Ishikawa (cell line): ENCODE measurements around the gene PGAP3.

ENCODE experiments used
- CEBPB ChIP-seq: IDR thresholded peaks from 2 replicates; pipeline ENCODE4 v1.6.1; 2012
- CREB1 ChIP-seq: IDR thresholded peaks from 2 replicates; pipeline ENCODE4 v1.6.1; 2012; ENCODE audit warnings: low read depth
- EGR1 ChIP-seq: IDR thresholded peaks from 2 replicates; pipeline ENCODE4 v1.6.1; 2012
- EP300 ChIP-seq: IDR thresholded peaks from 2 replicates; pipeline ENCODE4 v1.6.1; 2012; ENCODE audit warnings: borderline replicate concordance
- FOXM1 ChIP-seq: IDR thresholded peaks from 2 replicates; pipeline ENCODE4 v1.6.1; 2012; ENCODE audit warnings: low read depth, borderline replicate concordance
- MAX ChIP-seq: IDR thresholded peaks from 2 replicates; pipeline ENCODE4 v1.6.1; 2012
- NFIC ChIP-seq: IDR thresholded peaks from 2 replicates; pipeline ENCODE4 v1.6.1; 2012
- RAD21 ChIP-seq: IDR thresholded peaks from 2 replicates; pipeline ENCODE4 v1.6.1; 2012; ENCODE audit warnings: low read depth
- REST ChIP-seq: IDR thresholded peaks from 2 replicates; pipeline ENCODE4 v1.6.1; 2012; ENCODE audit warnings: low read depth, mild to moderate bottlenecking
- TAF1 ChIP-seq: IDR thresholded peaks from 2 replicates; pipeline ENCODE4 v1.6.1; 2012; ENCODE audit warnings: low read depth, mild to moderate bottlenecking
- TCF12 ChIP-seq: IDR thresholded peaks from 2 replicates; pipeline ENCODE4 v1.6.1; 2012; ENCODE audit warnings: low read depth
- TEAD4 ChIP-seq: IDR thresholded peaks from 2 replicates; pipeline ENCODE4 v1.6.1; 2012
- USF1 ChIP-seq: IDR thresholded peaks from 2 replicates; pipeline ENCODE4 v1.6.1; 2012
- YY1 ChIP-seq: IDR thresholded peaks from 2 replicates; pipeline ENCODE4 v1.6.1; 2012; ENCODE audit warnings: low read depth
- ZBTB7A ChIP-seq: IDR thresholded peaks from 2 replicates; pipeline ENCODE4 v1.6.1; 2012; ENCODE audit warnings: low read depth

The PGAP3 gene

GRCh38 chr17:39701012-39701783 is 13.3 kb upstream of the PGAP3 start:
- TF ChIP-seq CEBPB (no peak), MAX (no peak)

- TF ChIP-seq RAD21: no peak
- no peak for TF ChIP-seq NFIC
- no peak for TF ChIP-seq CEBPB
- no peak for TF ChIP-seq YY1
- no peak for TF ChIP-seq CREB1
- no peak for TF ChIP-seq TCF12
- TF ChIP-seq FOXM1: no peak
- peak; percentile 32; the same call in 1 of the 2 replicates for TF ChIP-seq MAX
- TF ChIP-seq TAF1: no peak
- peak; percentile 85 for TF ChIP-seq ZBTB7A
- no peak for TF ChIP-seq REST
- TF ChIP-seq TEAD4: no peak
- TF ChIP-seq USF1: no peak
Observed at GRCh38 chr17:39700148-39700987, 12.5 kb upstream of the PGAP3 start.

- TF ChIP-seq FOXM1: no peak
- peak; percentile 95 for TF ChIP-seq TEAD4
- TF ChIP-seq TAF1: peak; percentile 62
- TF ChIP-seq CEBPB: no peak
- TF ChIP-seq CREB1: no peak; the same call in 1 of the 2 replicates
- TF ChIP-seq EGR1: peak; percentile 53
- no peak for TF ChIP-seq USF1
- no peak for TF ChIP-seq REST
- peak; percentile 35; the same call in 1 of the 2 replicates for TF ChIP-seq EP300
- TF ChIP-seq TCF12: peak; percentile 41; the same call in 1 of the 2 replicates
- no peak for TF ChIP-seq RAD21
- TF ChIP-seq ZBTB7A: no peak
- TF ChIP-seq YY1: no peak
- TF ChIP-seq MAX: peak; percentile 51
- no peak for TF ChIP-seq NFIC
Observed at GRCh38 chr17:39699818-39700147, 11.9 kb upstream of the PGAP3 start, which contains the start of gene ERBB2. Gene ERBB2 (plus strand): TSS chr17:39700064. CDS start chr17:39700239, 175 bp downstream.

GRCh38 chr17:39697961-39698360 is 10.1 kb upstream of the PGAP3 start:
- TF ChIP-seq YY1 (no peak), CREB1 (no peak), USF1 (no peak), NFIC (no peak), TEAD4 (no peak), EGR1 (no peak), RAD21 (no peak), EP300 (no peak), CEBPB (no peak), MAX (no peak), REST (no peak), FOXM1 (no peak), TAF1 (no peak), TCF12 (no peak), ZBTB7A (no peak)
